HepG2 (cell line): ENCODE measurements around the gene VPS4A. TPM values are rescaled to one million over a fixed set of nuclear protein-coding genes. Genes with fewer than 3 reads are reported as not detected.

Experiments used
- ESRRA ChIP-seq: sonication (generic); formaldehyde crosslinking; IDR thresholded peaks from 2 replicates; pipeline ENCODE4 v1.5.1; 2020; ENCODE audit warnings: mild to moderate bottlenecking, low read depth, missing genetic modification reagents
- MEIS1 ChIP-seq: sonication (generic); formaldehyde crosslinking; IDR thresholded peaks from 2 replicates; pipeline ENCODE4 v1.9.0; 2021; ENCODE audit warnings: mild to moderate bottlenecking, missing genetic modification reagents, moderate library complexity, borderline replicate concordance
- NFAT5 ChIP-seq: sonication (generic); formaldehyde crosslinking; IDR thresholded peaks from 2 replicates; pipeline ENCODE4 v1.4.0; 2020; ENCODE audit warnings: missing genetic modification reagents
- RXRB ChIP-seq: IDR thresholded peaks from 2 replicates; pipeline ENCODE4 v1.6.1; 2016; ENCODE audit warnings: borderline replicate concordance, missing genetic modification reagents, missing compliant biosample characterization
- ZNF260 ChIP-seq: sonication (generic); formaldehyde crosslinking; IDR thresholded peaks from 2 replicates; pipeline ENCODE4 v1.4.0; 2020; ENCODE audit warnings: missing genetic modification reagents, low read depth, mild to moderate bottlenecking, borderline replicate concordance
- ZNF350 ChIP-seq: sonication (generic); formaldehyde crosslinking; IDR thresholded peaks from 2 replicates; pipeline ENCODE4 v1.4.0; 2020; ENCODE audit warnings: mild to moderate bottlenecking, low read depth, missing genetic modification reagents, borderline replicate concordance
- ZNF570 ChIP-seq: sonication (generic); formaldehyde crosslinking; IDR thresholded peaks from 2 replicates; pipeline ENCODE4 v1.4.0; 2020; ENCODE audit warnings: mild to moderate bottlenecking, missing genetic modification reagents, borderline replicate concordance
- ZNF615 ChIP-seq: sonication (generic); formaldehyde crosslinking; IDR thresholded peaks from 2 replicates; pipeline ENCODE4 v1.5.0; 2020; ENCODE audit warnings: mild to moderate bottlenecking, missing genetic modification reagents, borderline replicate concordance
- ZNF646 ChIP-seq: sonication (generic); formaldehyde crosslinking; IDR thresholded peaks from 2 replicates; pipeline ENCODE4 v1.9.0; 2021; ENCODE audit warnings: mild to moderate bottlenecking, missing genetic modification reagents
- ZNF878 ChIP-seq: sonication (generic); formaldehyde crosslinking; IDR thresholded peaks from 2 replicates; pipeline ENCODE4 v1.8.1; 2023; ENCODE audit warnings: mild to moderate bottlenecking, missing genetic modification reagents, moderate library complexity
- ZSCAN20 ChIP-seq: sonication (generic); formaldehyde crosslinking; IDR thresholded peaks from 2 replicates; pipeline ENCODE4 v1.4.0; 2020; ENCODE audit warnings: missing genetic modification reagents, mild to moderate bottlenecking, borderline replicate concordance
- ZUFSP ChIP-seq: sonication (generic); formaldehyde crosslinking; IDR thresholded peaks from 2 replicates; pipeline ENCODE4 v1.9.0; 2021; ENCODE audit warnings: missing genetic modification reagents, mild to moderate bottlenecking, borderline replicate concordance
- polyA plus RNA-seq, 8 experiments: library from polyadenylated mRNA; depleted of rRNA in 3 of 8; stranded (reverse) in 7 of 8; unstranded in 1 of 8; fragments of >200 nt; fragmentation: Illumina TruSeq in 4 of 8; extraction: Trizol in 4 of 8; gene quantifications; 2 replicates each; pipeline versions ENCODE4 v1.2.1 to v1.2.3, GENCODE V29; 2011 to 2016; ENCODE audit warnings: low read depth in 4 of 8, missing spikeins in 1 of 8, mixed read lengths in 1 of 8; ENCODE audit not compliant: insufficient read depth in 1 of 8
- total RNA-seq, 5 experiments: library from RNA; depleted of rRNA; stranded (reverse); fragments of >200 nt; fragmentation: Illumina TruSeq; extraction: Trizol; gene quantifications; 2 replicates each; pipeline ENCODE4 v1.2.3, GENCODE V29; 2016; ENCODE audit warnings: low read depth in 1 of 5

Gene VPS4A
- total and polyA plus RNA-seq, 2 of the 13 experiments (the other 11 are each of a cell fraction or from before 2014, with no cell fraction given), result 13.2 to 27.9 TPM

- TF ChIP-seq MEIS1 (CRISPR knock-in tag), result no peak
- no peak for TF ChIP-seq ZNF570 (CRISPR knock-in tag)
- TF ChIP-seq ZNF350, result no peak
- TF ChIP-seq RXRB (CRISPR knock-in tag), result 0 out of 2 replicates have a peak, but pooled peaks have one; percentile 11
- TF ChIP-seq ZNF615, result peak; percentile 62; the same call in 1 of the 2 replicates
- TF ChIP-seq ZSCAN20, result no peak
- no peak for TF ChIP-seq ZNF878 (CRISPR knock-in tag)
- TF ChIP-seq ESRRA (CRISPR knock-in tag), result no peak
- TF ChIP-seq NFAT5, result no peak
- no peak for TF ChIP-seq ZUFSP
- TF ChIP-seq ZNF260 (CRISPR knock-in tag), result no peak
- TF ChIP-seq ZNF646 (CRISPR knock-in tag), result no peak
Observed at GRCh38 chr16:69350536-69351133, 39.5 kb downstream of the VPS4A start (continued).
